Mucosa of descending colon (tissue), 3 donors: ENCODE measurements around the gene RPL31. TPM values are rescaled to one million over a fixed set of nuclear protein-coding genes. Genes with fewer than 3 reads are reported as not detected.

ENCODE experiments used
- ATAC-seq: fragments of 200-7000 bp; cut with Tn5 transposase; one replicate; pipeline ENCODE4 v1.9.1; 2020; ENCODE audit warnings: mild to moderate bottlenecking, moderate library complexity
- DNase-seq, 3 donors: peaks; one replicate each; pipeline ENCODE4 v3.0.0-alpha.2; 2020
- H3K36me3 ChIP-seq: fragments of 200-600 bp; one replicate; pipeline ENCODE4 v1.8.0; 2021; ENCODE audit warnings: low read depth, mild to moderate bottlenecking
- H3K4me1 ChIP-seq: fragments of 200-600 bp; one replicate; pipeline ENCODE4 v1.8.0; 2021; ENCODE audit warnings: low read depth, mild to moderate bottlenecking
- H3K4me3 ChIP-seq: fragments of 200-600 bp; one replicate; pipeline ENCODE4 v1.8.0; 2021; ENCODE audit warnings: mild to moderate bottlenecking
- H3K9me3 ChIP-seq: fragments of 200-600 bp; one replicate; pipeline ENCODE4 v1.8.0; 2021; ENCODE audit warnings: mild to moderate bottlenecking
- intact Hi-C, 2 donors: fragments of 100-400 bp; cut with DNase I in 1 of 2; cut with micrococcal nuclease in 1 of 2; formaldehyde crosslinking; loops; one replicate each; pipeline versions ENCODE4 v1.11.0 to v1.11.1; 2022; cut with DNase I, micrococcal nuclease
- total RNA-seq, 3 donors: library from RNA; stranded (reverse); fragmentation: NEBNext Ultra II Directional in 2 of 3; extraction: Animal tissue kit (Norgen Biotek cat#: 25700) in 2 of 3; gene quantifications; one replicate each; pipeline versions ENCODE4 v1.2.1 to v1.2.4, GENCODE V29; 2021 to 2023
- TF ChIP-seq, protein P1 (sequence below): fragments of 200-600 bp; IDR thresholded peaks from one replicate; pipeline ENCODE4 v1.8.0; 2022; ENCODE audit warnings: antibody characterized with exemption, mild to moderate bottlenecking
- donor health status: DM: no; HTN: no; CAD: no; lungs with moderate emphysema.
- donor health status: DM: no; HTN: no; CAD: no.
- donor health status: DM: no; HTN: yes; CAD: no.

The RPL31 gene
- total RNA-seq, 3 donors from 2014 or later: 933 to 1,008 (median 1,005) TPM

DNA sequence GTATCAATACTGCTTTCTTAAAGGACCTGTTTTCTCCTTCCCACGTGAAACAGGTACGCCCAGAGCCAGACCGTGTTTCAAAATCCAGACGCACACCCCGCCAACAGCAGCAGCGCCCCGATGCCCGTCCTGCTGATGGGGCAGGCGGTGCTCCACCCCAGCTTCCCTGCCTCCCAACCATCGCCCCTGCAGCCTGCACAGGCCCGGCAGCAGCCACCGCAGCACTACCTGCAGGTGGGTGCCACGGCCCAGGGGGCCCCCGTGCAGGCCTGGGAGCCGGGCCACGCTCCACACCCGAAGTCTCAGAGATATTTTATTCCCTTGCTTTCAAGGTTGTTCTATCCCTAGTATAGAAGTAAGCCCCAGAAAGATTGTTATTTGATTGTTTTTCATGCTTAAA, 8.8 kb upstream of the RPL31 start:
- H3K4me3 ChIP-seq: no peak overlapping the region
- no peaks in the 10 kb centered on the region for H3K9me3 ChIP-seq
- DNase-seq: no peak
- no peaks in the 10 kb centered on the region for H3K4me1 ChIP-seq
- intact Hi-C loops: no loop called here
- no peak for ATAC-seq
- no peaks in the 10 kb centered on the region for H3K36me3 ChIP-seq
- TF ChIP-seq, protein P1, sequence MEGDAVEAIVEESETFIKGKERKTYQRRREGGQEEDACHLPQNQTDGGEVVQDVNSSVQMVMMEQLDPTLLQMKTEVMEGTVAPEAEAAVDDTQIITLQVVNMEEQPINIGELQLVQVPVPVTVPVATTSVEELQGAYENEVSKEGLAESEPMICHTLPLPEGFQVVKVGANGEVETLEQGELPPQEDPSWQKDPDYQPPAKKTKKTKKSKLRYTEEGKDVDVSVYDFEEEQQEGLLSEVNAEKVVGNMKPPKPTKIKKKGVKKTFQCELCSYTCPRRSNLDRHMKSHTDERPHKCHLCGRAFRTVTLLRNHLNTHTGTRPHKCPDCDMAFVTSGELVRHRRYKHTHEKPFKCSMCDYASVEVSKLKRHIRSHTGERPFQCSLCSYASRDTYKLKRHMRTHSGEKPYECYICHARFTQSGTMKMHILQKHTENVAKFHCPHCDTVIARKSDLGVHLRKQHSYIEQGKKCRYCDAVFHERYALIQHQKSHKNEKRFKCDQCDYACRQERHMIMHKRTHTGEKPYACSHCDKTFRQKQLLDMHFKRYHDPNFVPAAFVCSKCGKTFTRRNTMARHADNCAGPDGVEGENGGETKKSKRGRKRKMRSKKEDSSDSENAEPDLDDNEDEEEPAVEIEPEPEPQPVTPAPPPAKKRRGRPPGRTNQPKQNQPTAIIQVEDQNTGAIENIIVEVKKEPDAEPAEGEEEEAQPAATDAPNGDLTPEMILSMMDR: no peak

DNA sequence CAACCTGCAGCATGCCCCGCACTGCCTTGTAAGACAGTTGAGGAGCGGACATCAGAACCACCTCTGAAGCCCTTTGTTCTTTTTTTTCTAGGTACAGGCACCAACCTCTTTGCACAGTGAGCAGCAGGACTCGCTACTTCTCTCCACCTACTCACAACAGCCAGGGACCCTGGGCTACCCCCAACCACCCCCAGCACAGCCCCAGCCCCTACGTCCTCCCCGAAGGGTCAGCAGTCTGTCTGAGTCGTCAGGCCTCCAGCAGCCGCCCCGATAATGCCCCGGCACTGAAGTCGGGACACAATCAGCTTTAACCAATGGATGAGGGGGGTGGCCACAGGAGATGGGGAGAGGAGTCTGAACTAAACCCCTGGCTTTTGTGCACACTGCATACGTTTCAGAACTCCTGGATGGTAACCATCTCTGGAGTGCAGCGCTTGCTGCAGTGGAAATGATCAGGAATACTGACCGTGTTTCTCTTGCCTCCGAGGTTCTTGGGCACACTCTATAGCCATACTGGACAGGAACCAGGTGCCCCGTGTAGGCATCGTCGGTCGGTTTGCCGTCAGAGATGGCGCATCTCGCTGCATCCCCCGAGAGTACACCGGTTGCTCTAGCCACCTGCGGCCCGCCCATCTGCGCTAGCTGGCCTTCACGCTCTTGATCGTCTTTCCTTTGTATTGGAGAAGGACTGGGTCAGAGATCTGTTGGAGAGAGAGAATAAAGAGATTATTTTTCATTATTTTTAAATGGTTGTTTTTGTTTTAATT, 6.6 kb upstream of the RPL31 start:
- Histone ChIP-seq H3K36me3 (no peaks in the 10 kb centered on the region), H3K4me3 (no peak overlapping the region)
- TF ChIP-seq, protein P1: no peak

DNA sequence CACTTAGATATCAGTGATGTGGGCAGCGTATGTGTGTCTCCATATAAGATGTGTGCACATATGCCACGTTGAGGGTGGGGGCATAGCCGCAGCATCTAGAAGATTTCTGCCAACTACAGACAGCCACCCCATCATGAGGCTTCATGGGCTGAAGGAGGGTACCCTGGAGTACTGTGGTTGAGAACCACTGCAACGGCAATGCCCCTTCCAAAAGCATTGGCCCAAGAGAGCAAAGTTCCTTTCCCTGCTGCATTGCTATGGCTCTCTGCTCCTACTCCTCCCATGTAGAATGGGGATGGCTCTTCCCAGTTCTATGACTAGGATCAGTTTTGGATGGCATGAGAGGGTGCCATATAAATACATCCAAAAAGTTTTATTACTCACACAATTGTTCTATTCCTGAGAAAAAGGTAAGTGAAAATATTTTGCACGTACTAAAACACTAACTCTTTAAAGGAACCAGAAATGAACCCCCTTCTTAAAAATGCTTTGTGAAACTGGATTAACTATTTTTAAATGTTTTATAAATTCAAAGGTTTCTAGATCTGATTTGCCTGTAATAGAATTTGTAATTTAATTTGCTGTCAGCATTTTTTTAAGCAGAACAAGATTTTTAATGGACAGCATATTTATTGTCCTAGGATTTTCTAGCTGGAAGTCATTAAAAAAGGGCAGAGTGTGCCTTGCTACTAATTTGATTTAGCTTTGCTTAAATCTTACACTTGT, 4.4 kb upstream of the RPL31 start:
- intact Hi-C loops: no loop called here
- Histone ChIP-seq H3K9me3 (no peaks in the 10 kb centered on the region), H3K4me3 (no peak overlapping the region), H3K4me1 (no peaks in the 10 kb centered on the region), H3K36me3 (no peaks in the 10 kb centered on the region)
- no peak for ATAC-seq
- TF ChIP-seq, protein P1: no peak
- DNase-seq: no peak

More for the DNA sequence above, 6.6 kb upstream of the RPL31 start:
- ATAC-seq (no peak), DNase-seq (no peak)
- Histone ChIP-seq H3K4me1 (no peaks in the 10 kb centered on the region), H3K9me3 (no peaks in the 10 kb centered on the region)
- intact Hi-C loops: no loop called here

DNA sequence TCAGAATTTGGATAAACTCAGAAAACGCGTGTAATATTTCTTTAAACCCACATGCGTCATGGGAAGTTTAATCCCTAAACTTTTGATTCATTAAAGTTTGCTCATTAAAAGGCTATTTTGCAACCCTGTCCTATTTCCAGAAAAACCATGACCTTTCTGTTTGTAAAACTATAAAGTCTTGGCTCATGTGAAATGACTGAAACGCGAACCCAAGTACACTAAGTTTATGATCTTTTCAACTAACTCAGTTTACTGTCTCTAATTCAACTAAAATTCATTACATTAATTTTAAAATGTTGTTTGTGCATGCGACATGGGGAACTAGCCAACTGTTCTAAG, 3.9 kb upstream of the RPL31 start:
- Histone ChIP-seq H3K4me3 (no peak overlapping the region), H3K4me1 (peaks cover under 1% of the 10 kb centered on the region), H3K9me3 (no peaks in the 10 kb centered on the region), H3K36me3 (no peaks in the 10 kb centered on the region)
- no peak for DNase-seq
- TF ChIP-seq, protein P1: no peak
- intact Hi-C loops: no loop called here
- ATAC-seq: no peak

DNA sequence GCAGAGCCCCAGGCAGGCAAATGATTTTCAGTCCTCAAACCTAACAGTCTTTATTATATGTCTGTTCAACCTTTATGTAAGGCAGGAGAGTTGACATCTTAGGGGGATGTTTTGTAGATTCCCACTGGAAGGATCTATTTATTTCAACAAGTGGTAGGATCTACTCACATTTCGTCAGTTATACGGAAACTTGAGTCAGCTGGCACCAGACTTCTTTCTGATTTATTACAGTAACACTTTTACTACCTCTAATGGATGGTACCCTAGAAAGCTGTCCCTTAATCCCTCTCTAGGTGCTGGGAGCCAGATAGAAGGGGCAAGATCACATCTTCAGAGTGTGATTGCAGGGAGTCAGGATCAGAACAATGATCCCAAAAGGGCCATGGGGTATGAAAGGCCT, 2.1 kb upstream of the RPL31 start:
- Histone ChIP-seq H3K4me3 (no peak overlapping the region), H3K9me3 (no peaks in the 10 kb centered on the region), H3K4me1 (peaks cover 13% of the 10 kb centered on the region), H3K36me3 (peaks cover 2% of the 10 kb centered on the region)
- TF ChIP-seq, protein P1: no peak
- ATAC-seq: no peak
- intact Hi-C loops: no loop called here
- no peak for DNase-seq
